Thyroid gland (tissue), 4 donors: ENCODE results near the gene PLD6. TPM values are rescaled to one million over a fixed set of nuclear protein-coding genes. Genes with fewer than 3 reads are reported as not detected.

Experiments used
- DNase-seq, 2 donors: peaks; one replicate each; pipeline ENCODE4 v3.0.0-alpha.2; 2019
- H3K27ac ChIP-seq, 3 donors: fragments of 200-600 bp; sonication (generic); 1 replicate in 2 of 3; 2 replicates in 1 of 3; pipeline ENCODE4 v1.5.1; 2016 to 2019; ENCODE audit warnings: mild to moderate bottlenecking in 1 of 3, moderate library complexity in 1 of 3
- H3K27me3 ChIP-seq: fragments of 200-600 bp; sonication (generic); one replicate; pipeline ENCODE4 v1.5.1; 2019
- H3K36me3 ChIP-seq, 2 donors: fragments of 200-600 bp; sonication (generic); one replicate each; pipeline ENCODE4 v1.5.1; 2016 to 2019
- H3K4me1 ChIP-seq, 2 donors: fragments of 200-600 bp; sonication (generic); one replicate each; pipeline ENCODE4 v1.5.1; 2017 to 2019
- H3K4me3 ChIP-seq, 3 donors: fragments of 200-600 bp; sonication (generic); replicated peaks in 1 of 3; 1 replicate in 2 of 3; 2 replicates in 1 of 3; pipeline ENCODE4 v1.5.1; 2016; ENCODE audit warnings: mild to moderate bottlenecking in 1 of 3
- H3K9me3 ChIP-seq: fragments of 200-600 bp; sonication (generic); one replicate; pipeline ENCODE4 v1.5.1; 2017
- CTCF ChIP-seq, 6 experiments: fragments of 200-600 bp in 3 of 6; fragments of 450-650 bp in 3 of 6; sonication (generic) in 3 of 6; IDR thresholded peaks; one replicate each; pipeline ENCODE4 v1.5.1; 2016 to 2019; ENCODE audit warnings: antibody characterized with exemption in 6 of 6, mild to moderate bottlenecking in 2 of 6, inconsistent platforms in 1 of 6, moderate library complexity in 1 of 6
- POLR2A ChIP-seq, 2 donors: fragments of 450-650 bp; IDR thresholded peaks; one replicate each; pipeline ENCODE4 v1.6.1; 2017; ENCODE audit warnings: antibody characterized with exemption in 2 of 2, mild to moderate bottlenecking in 2 of 2, moderate library complexity in 1 of 2
- WGBS, 2 donors: methylation state at CpG; one replicate each; pipeline ENCODE4 v1.1.5; 2017; 5-methylcytosine and 5-hydroxymethylcytosine counted together
- intact Hi-C: fragments of 100-400 bp; cut with DNase I; formaldehyde crosslinking; loops from one replicate; pipeline ENCODE4 v1.15.1; 2023
- total RNA-seq, 4 donors: library from RNA; depleted of rRNA; stranded (reverse); fragments of >200 nt; gene quantifications; one replicate each; pipeline ENCODE4 v1.2.3, GENCODE V29; 2016

The PLD6 gene
- total RNA-seq, 4 donors from 2014 or later: 1.3 to 3.2 (median 2.5) TPM

DNA sequence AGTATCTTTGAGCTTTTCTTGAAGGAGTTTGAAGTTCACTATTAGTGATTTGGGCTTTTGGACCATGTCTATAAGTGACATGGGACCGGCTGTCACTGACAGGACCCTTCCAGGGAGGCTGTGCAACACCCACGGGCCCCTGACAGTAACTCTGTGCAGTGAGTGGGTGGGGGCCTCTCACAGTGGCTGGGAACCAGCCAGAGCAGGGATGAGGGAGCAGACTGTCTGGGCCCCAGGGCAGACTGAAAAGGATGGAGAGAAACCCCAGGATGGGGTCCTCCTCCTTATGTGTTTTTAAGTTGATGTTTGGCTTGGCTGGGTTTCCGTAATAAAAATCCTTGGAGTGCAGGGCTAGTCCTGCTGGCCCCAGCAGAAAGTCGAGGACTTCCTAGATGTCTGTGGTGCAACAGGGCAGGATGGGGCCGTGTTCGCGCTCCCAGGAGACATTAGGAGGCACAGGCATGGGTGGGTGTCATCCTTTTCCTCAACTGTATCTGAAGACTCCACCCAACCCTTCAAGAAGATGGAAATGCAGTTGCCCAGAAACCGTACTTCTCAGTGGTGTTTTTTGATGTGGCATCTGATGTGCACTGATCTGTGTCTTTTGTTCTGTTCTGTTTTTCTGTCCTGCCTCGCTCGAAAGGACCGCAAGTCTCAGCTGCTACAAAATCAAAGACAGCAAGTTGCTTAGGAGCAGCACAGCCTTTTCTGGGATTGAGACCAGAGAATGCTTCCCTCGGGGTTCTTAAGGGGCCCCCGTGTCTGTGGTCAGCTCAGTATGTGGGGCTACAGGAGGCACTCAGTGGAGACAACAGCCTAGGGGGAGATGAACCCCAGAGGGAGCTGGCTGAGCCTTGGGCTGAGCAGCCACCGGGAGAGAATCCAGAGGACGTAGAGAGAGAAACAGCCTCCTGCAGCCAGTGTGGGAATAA is 24.2 kb downstream of the PLD6 start:
- DNase-seq: peak in 1 of 2 donors; percentile 43
- Histone ChIP-seq H3K36me3 (peaks cover 44 to 51% of the 10 kb centered on the region in 2 donors), H3K27me3 (no peaks in the 10 kb centered on the region), H3K4me3 (no peak overlapping the region), H3K9me3 (no peaks in the 10 kb centered on the region), H3K4me1 (peaks cover 29 to 43% of the 10 kb centered on the region in 2 donors), H3K27ac (peak overlapping the region; percentile 9 to 61 (median 56))
- intact Hi-C loops: no loop called here
- TF ChIP-seq CTCF (IDR thresholded peaks at IDR 0.05) (no peak), POLR2A (IDR thresholded peaks at IDR 0.05) (no peak)
- WGBS, 2 donors: 52 to 57% methylated on average over 15 of the region's 15 CpGs

DNA sequence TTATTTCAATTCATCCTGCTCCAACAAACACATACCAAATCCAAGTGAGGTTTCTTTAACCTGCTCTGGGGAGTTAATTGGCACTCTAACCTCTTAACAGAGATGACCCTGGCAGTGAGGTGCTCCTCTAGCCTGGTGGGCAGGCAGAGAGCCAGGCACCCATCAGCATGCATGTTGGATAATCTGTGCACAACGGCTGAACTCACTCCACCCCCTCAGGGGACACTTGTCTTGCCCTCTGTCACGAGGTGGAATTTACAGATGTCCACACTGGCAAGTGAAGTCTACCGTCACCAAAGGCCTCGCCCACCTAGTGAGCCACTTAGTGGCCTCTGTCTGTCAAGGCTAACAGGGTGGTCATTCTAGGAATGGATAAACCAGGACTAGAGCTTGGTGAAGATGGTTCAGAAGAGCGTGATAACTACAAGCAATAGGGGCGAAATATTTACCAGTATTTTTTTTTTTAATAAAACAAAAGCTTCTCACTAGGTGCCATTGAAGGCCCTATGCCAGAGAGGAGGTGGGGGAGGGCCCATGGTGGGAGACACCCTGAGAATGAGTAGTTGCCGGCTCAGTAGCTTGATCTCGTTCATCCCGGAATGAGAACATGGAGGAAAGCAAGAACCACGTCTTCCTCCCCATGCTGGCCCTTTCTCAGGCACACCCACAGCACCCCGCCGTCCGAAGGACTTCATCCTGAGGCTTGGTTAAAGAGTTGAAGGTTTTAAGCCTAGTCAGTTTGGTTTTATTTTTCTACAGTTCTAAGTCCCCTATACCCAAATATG is 25.2 kb downstream of the PLD6 start:
- intact Hi-C loops: no loop called here
- Histone ChIP-seq H3K27ac (peak overlapping the region in 1 of 3 donors; percentile 7), H3K9me3 (no peaks in the 10 kb centered on the region), H3K4me3 (no peak overlapping the region), H3K36me3 (peaks cover 54 to 61% of the 10 kb centered on the region in 2 donors), H3K27me3 (no peaks in the 10 kb centered on the region), H3K4me1 (peaks cover 19 to 33% of the 10 kb centered on the region in 2 donors)
- DNase-seq: peak; percentile 37 to 51
- WGBS, 2 donors: 76 to 80% methylated on average over 13 of the region's 13 CpGs
- TF ChIP-seq POLR2A (IDR thresholded peaks at IDR 0.05) (no peak), CTCF (IDR thresholded peaks at IDR 0.05) (no peak)

- peaks cover 12 to 26% of the 10 kb centered on the region in 2 donors for H3K4me1 ChIP-seq
- H3K4me3 ChIP-seq: no peak overlapping the region
- TF ChIP-seq CTCF (IDR thresholded peaks at IDR 0.05) (no peak), POLR2A (IDR thresholded peaks at IDR 0.05) (no peak)
- H3K27ac ChIP-seq: no peak overlapping the region
- 75 to 87% methylated on average over 7 to 8 of the region's 9 CpGs for WGBS, 2 donors
- no peak for DNase-seq
- H3K27me3 ChIP-seq: no peaks in the 10 kb centered on the region
- H3K36me3 ChIP-seq: peaks cover 61 to 68% of the 10 kb centered on the region in 2 donors
- no peaks in the 10 kb centered on the region for H3K9me3 ChIP-seq
- intact Hi-C loops: no loop called here
Measured at GRCh38 chr17:17180141-17180603, 26.0 kb downstream of the PLD6 start.

- 92 to 94% methylated on average over 2 of the region's 2 CpGs for WGBS, 2 donors
- TF ChIP-seq CTCF (IDR thresholded peaks at IDR 0.05) (no peak), POLR2A (IDR thresholded peaks at IDR 0.05) (no peak)
- intact Hi-C loops: no loop called here
- no peak overlapping the region for H3K4me3 ChIP-seq
- H3K9me3 ChIP-seq: no peaks in the 10 kb centered on the region
- peaks cover 12 to 18% of the 10 kb centered on the region in 2 donors for H3K4me1 ChIP-seq
- peaks cover 64 to 74% of the 10 kb centered on the region in 2 donors for H3K36me3 ChIP-seq
- no peak for DNase-seq
- H3K27me3 ChIP-seq: no peaks in the 10 kb centered on the region
- no peak overlapping the region for H3K27ac ChIP-seq
Measured at GRCh38 chr17:17179371-17179827, 26.7 kb downstream of the PLD6 start.
